Measurements from ENCODE around the gene AK3.

GRCh38 chr9:4700091-4700490 is 40.9 kb downstream of the AK3 start:
- TF ChIP-seq CTCF (IDR thresholded peaks at IDR 0.05; ENCODE audit: insufficient read depth, low read length) (no peak), POLR2AphosphoS5 (IDR thresholded peaks at IDR 0.05; ENCODE audit: low read depth) (no peak)
